ENCODE data around the gene HMCN1. TPM values are rescaled to one million over a fixed set of nuclear protein-coding genes. Genes with fewer than 3 reads are reported as not detected.
"Not testable (repeated sequence)": the region's sequence is repeated elsewhere in the genome, so short reads cannot be mapped to it uniquely, and the experiment has no call there.

Gene HMCN1
- total RNA-seq, 4 donors from 2014 or later = 1.0 to 8.1 (median 2.5) TPM

DNA sequence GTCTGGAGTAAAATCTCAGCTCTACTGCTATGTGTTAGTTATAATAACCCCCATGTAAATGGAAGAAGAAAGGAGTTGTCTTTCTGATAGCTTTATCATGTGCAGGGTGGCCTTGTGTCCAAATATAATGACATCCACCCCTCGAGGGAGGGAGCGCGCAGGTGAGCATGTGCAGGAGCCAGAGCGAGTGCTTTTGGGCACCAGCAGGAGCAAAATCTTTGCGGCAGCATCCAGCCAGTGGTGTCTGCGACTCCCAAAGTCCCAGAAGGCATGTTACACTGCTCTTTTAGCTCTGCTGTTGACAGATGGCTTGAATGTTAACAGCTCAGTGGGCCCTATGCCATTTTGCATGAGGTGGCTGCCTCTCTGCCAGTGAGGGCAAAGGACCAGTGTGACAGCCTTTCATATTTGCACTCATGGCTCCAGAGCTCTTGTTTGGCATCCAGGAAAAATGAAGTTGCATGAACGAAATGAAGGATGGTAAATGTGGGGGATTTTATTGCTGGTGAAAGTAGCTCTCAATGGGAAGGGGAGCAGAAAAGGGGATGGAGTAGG lies 146.7 kb downstream of the HMCN1 start:
- intact Hi-C loops (cut with DNase I; ENCODE audit: low total_unique reads) = loop anchor here (5.0 kb wide), 1 partner anchor 569 kb away; no protein-coding TSS in a partner anchor
- WGBS, 2 donors = 76 to 85% methylated on average over 7 of the region's 7 CpGs

DNA sequence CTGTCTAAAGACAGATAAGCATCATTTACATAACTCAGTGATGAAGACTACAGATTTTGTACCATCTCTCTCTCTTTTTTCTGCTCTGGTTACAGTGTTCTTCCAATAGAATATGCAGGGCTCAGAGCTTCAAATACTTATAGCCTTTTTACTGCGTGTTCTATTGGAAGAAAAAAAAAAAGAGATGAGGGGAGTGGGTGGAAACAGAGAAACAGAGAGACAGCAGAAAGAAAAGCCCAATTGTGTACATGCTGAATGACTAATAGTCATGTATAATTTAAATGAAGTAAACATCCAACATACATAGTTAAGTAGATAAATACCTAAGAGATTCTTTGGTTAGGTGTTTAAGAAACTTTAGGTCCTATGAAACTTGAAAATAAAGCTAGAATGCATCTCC lies 151.9 kb downstream of the HMCN1 start:
- intact Hi-C loops (cut with DNase I; ENCODE audit: low total_unique reads) = no loop called here
- WGBS, 2 donors = 66 to 70% methylated on average over 1 of the region's 1 CpG

More for the DNA sequence above, 146.7 kb downstream of the HMCN1 start:
- DNase-seq (ENCODE audit: low spot score in 2 of 2) = no peak
- no peak overlapping the region for H3K4me3 ChIP-seq (ENCODE audit: low read depth, poor library complexity, severe bottlenecking)
- TF ChIP-seq POLR2A (IDR thresholded peaks at IDR 0.05) = no peak
- TF ChIP-seq, protein P1, sequence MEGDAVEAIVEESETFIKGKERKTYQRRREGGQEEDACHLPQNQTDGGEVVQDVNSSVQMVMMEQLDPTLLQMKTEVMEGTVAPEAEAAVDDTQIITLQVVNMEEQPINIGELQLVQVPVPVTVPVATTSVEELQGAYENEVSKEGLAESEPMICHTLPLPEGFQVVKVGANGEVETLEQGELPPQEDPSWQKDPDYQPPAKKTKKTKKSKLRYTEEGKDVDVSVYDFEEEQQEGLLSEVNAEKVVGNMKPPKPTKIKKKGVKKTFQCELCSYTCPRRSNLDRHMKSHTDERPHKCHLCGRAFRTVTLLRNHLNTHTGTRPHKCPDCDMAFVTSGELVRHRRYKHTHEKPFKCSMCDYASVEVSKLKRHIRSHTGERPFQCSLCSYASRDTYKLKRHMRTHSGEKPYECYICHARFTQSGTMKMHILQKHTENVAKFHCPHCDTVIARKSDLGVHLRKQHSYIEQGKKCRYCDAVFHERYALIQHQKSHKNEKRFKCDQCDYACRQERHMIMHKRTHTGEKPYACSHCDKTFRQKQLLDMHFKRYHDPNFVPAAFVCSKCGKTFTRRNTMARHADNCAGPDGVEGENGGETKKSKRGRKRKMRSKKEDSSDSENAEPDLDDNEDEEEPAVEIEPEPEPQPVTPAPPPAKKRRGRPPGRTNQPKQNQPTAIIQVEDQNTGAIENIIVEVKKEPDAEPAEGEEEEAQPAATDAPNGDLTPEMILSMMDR (IDR thresholded peaks at IDR 0.05) = no peak

DNA sequence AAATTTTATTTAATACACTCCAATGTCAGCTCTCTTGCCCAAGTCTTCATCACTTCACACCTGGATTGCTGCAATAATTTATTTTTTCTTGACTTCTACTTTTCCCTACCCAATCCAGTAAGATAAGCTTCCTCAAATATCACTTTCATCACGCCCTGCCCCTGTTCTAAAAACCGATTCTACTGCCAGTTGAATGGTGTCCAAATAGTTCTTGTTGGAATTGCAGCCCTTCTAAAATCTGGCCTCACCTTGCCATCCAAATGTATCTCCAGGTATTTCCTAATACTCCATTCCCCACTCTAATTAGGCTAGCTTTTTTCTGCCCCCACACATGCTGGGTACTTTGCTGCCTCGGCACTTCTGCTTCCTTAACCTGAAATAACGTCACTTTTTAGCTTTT lies 152.5 kb downstream of the HMCN1 start:
- DNase-seq (ENCODE audit: low spot score in 2 of 2) = no peak
- no peak overlapping the region for H3K4me3 ChIP-seq (ENCODE audit: low read depth, poor library complexity, severe bottlenecking)
- 61 to 69% methylated on average over 4 of the region's 4 CpGs for WGBS, 2 donors
- intact Hi-C loops (cut with DNase I; ENCODE audit: low total_unique reads) = no loop called here
- TF ChIP-seq, protein P1 (IDR thresholded peaks at IDR 0.05) = no peak
- no peak for TF ChIP-seq POLR2A (IDR thresholded peaks at IDR 0.05)

More for the DNA sequence above, 151.9 kb downstream of the HMCN1 start:
- no peak overlapping the region for H3K4me3 ChIP-seq (ENCODE audit: low read depth, poor library complexity, severe bottlenecking)
- no peak for TF ChIP-seq POLR2A (IDR thresholded peaks at IDR 0.05)
- TF ChIP-seq, protein P1 (IDR thresholded peaks at IDR 0.05) = no peak
- no peak for DNase-seq (ENCODE audit: low spot score in 2 of 2)

DNA sequence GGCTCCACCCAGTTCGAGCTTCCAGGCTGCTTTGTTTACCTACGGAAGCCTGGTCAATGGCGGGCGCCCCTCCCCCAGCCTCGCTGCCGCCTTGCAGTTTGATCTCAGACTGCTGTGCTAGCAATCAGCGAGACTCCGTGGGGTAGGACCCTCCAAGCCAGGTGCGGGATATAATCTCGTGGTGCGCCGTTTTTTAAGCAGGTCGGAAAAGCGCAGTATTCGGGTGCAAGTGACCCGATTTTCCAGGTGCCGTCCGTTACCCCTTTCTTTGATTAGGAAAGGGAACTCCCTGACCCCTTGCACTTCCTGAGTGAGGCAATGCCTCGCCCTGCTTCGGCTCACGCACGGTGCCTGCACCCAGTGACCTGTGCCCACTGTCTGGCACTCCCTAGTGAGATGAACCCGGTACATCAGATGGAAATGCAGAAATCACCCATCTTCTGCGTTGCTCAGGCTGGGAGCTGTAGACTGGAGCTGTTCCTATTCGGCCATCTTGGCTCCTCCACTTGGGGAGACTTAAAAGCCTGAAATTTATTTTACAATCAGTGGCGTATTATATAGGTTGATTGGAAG lies 158.7 kb downstream of the HMCN1 start:
- intact Hi-C loops (cut with DNase I; ENCODE audit: low total_unique reads); H3K4me3 ChIP-seq (ENCODE audit: low read depth, poor library complexity, severe bottlenecking); DNase-seq (ENCODE audit: low spot score in 2 of 2): not testable (repeated sequence)
- WGBS, 2 donors = 96 to 97% methylated on average over 24 to 26 of the region's 26 CpGs

DNA sequence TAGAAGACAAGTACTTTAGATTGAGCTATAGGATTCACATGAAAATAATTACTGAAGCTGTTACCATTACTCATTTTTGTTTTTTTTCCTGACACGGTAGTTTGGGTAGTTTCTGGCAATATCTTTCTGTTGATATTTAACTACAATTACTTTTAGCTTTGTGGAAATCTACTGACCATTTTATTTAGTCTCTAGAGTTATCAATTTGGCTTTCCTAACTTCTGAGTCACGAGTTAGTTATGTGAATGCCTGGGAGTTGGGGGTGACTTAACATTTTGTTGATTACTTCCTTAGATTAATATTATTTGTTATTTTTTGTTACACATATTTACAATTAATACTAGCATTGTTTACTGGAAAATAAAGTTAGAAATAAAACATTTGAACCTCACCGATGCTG lies 160.6 kb downstream of the HMCN1 start:
- no peak for TF ChIP-seq POLR2A (IDR thresholded peaks at IDR 0.05)
- TF ChIP-seq, protein P1 (IDR thresholded peaks at IDR 0.05) = no peak
- intact Hi-C loops (cut with DNase I; ENCODE audit: low total_unique reads) = no loop called here
- H3K4me3 ChIP-seq (ENCODE audit: low read depth, poor library complexity, severe bottlenecking) = no peak overlapping the region
- 60 to 64% methylated on average over 3 of the region's 3 CpGs for WGBS, 2 donors
- DNase-seq (ENCODE audit: low spot score in 2 of 2) = no peak

DNA sequence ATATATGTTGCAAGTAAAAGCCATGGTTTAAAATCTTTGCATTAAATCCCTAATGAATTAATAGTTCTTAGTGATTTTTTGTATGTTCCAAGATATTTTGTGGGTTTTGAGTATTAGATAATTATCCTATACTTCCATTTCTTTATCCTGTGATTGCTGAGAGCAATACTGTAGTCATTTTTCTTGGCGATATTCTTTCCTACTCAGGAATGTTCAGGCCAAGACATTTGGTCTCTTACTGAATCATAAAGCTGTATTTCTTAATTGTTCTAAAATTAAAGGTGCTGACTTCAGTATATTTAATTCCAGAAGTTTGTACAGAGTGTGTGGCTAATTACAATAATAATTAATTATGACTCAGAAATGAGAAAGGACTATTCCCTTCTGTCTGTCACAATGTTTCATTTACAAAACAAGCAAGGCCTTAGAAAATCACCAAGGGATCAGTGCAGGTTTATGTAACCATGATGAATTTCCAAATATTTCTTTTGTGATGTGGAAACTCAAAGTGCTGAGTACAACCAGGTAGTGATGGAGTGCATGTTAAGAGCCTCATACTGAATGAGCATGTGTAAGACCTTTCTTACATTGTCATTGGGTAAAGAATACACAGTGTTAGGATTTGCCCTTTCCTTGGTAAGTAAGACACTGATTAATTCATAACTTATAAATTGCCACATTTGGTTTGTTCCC lies 161.2 kb downstream of the HMCN1 start:
- intact Hi-C loops (cut with DNase I; ENCODE audit: low total_unique reads) = no loop called here
- H3K4me3 ChIP-seq (ENCODE audit: low read depth, poor library complexity, severe bottlenecking) = no peak overlapping the region
- 32 to 45% methylated on average over 1 of the region's 1 CpG for WGBS, 2 donors
- DNase-seq (ENCODE audit: low spot score in 2 of 2) = no peak
- no peak for TF ChIP-seq POLR2A (IDR thresholded peaks at IDR 0.05)
- TF ChIP-seq, protein P1 (IDR thresholded peaks at IDR 0.05) = no peak

Measured in lower leg skin (tissue), 4 donors.